ENCODE measurements around the gene ARL6.

ARL6 gene

DNA sequence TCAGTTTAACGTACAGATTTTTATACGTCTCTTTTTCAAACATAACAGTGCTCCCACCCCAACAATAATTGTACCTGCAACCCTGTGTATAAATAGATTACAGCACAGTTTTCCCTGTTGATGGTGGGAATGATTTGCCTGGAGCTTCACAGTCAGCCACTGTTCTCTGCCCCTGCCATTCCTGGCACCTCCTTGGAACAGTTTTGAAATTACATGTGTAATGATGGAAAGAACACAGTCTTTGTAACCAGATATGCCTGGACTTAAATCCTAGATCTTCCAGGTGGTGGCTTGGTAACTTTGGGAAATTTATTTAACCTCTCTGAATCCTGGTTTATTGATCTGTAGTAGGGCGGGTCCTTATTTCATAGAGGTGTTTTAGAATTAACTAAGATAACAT, 84.2 kb downstream of the ARL6 start:
- Histone ChIP-seq H3K9ac (ENCODE audit: low read depth, low read length, poor library complexity, severe bottlenecking) (no peak overlapping the region), H3K79me2 (ENCODE audit: insufficient read depth, low read length) (no peaks in the 10 kb centered on the region), H3K9me3 (ENCODE audit: insufficient read depth, low read depth, low read length) (no peaks in the 10 kb centered on the region), H3K36me3 (ENCODE audit: insufficient read depth, low read length) (no peaks in the 10 kb centered on the region; the same call in 1 of the 2 replicates), H3K4me3 (ENCODE audit: low read length, poor library complexity, severe bottlenecking) (no peak overlapping the region), H3K9me2 (replicated peaks; ENCODE audit: low read depth, low read length) (no peaks in the 10 kb centered on the region), H3K27me3 (ENCODE audit: insufficient read depth, low read length, poor library complexity, severe bottlenecking) (no peaks in the 10 kb centered on the region), H2AFZ (ENCODE audit: low read length) (no peak overlapping the region), H3K4me2 (ENCODE audit: low read depth, low read length, poor library complexity, severe bottlenecking) (no peak overlapping the region), H3K4me1 (ENCODE audit: insufficient read depth, low read length, poor library complexity, severe bottlenecking) (no peaks in the 10 kb centered on the region), H3F3A (ENCODE audit: low read depth) (no peaks in the 10 kb centered on the region), H4K20me1 (ENCODE audit: insufficient read depth, low read length, poor library complexity, severe bottlenecking) (no peaks in the 10 kb centered on the region)
- TF ChIP-seq EZH2phosphoT487 (IDR thresholded peaks at IDR 0.05; ENCODE audit: borderline replicate concordance) = no peak
- TF ChIP-seq, protein P1, sequence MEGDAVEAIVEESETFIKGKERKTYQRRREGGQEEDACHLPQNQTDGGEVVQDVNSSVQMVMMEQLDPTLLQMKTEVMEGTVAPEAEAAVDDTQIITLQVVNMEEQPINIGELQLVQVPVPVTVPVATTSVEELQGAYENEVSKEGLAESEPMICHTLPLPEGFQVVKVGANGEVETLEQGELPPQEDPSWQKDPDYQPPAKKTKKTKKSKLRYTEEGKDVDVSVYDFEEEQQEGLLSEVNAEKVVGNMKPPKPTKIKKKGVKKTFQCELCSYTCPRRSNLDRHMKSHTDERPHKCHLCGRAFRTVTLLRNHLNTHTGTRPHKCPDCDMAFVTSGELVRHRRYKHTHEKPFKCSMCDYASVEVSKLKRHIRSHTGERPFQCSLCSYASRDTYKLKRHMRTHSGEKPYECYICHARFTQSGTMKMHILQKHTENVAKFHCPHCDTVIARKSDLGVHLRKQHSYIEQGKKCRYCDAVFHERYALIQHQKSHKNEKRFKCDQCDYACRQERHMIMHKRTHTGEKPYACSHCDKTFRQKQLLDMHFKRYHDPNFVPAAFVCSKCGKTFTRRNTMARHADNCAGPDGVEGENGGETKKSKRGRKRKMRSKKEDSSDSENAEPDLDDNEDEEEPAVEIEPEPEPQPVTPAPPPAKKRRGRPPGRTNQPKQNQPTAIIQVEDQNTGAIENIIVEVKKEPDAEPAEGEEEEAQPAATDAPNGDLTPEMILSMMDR (conservative IDR thresholded peaks at IDR 0.05; ENCODE audit: low read length) = no peak

Data from Loucy (cell line).